Eye (tissue), 1 donor: ENCODE data around the gene WNT5A.

Source experiments
- DNase-seq: peaks from one replicate; pipeline ENCODE4 v3.0.0-alpha.2; 2015

The WNT5A gene

DNA sequence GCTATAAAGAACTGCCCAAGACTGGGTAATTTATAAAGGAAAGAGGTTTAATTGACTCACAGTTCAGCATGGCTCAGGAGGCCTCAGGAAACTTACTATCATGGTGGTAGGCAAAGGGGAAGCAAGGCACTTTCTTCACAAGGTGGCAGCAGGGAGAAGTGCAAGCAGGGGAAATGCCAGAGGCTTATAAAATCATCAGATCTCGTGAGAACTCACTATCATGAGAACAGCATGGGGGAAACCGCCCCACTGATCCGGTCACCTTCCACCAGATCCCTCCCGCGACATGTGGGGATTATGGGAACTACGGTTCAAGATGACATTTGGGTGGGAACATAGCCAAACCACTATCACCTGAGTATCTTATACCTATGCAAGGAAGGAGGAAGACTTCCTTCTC lies 18.0 kb upstream of the WNT5A start:
- DNase-seq = peak; percentile 31

DNA sequence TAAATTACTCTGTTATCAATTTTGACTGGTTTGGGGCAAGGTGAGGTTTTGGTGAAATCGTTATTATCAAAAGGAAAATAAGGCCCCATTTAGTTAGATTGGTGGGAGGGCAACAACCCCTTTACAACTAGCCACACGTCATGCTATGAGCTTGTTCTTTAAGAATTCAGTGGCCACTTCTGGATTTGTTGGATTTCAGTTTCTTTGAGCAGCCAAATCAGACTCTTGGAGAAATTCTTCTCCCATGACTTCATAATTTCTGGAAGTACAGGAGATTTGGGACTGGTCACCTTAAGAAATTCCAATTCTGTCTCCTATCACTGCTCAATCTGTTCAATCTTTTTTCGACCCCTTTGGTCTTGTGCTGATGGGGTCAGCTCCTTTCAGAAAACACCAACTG lies 14.8 kb upstream of the WNT5A start:
- peak; percentile 0 for DNase-seq

DNA sequence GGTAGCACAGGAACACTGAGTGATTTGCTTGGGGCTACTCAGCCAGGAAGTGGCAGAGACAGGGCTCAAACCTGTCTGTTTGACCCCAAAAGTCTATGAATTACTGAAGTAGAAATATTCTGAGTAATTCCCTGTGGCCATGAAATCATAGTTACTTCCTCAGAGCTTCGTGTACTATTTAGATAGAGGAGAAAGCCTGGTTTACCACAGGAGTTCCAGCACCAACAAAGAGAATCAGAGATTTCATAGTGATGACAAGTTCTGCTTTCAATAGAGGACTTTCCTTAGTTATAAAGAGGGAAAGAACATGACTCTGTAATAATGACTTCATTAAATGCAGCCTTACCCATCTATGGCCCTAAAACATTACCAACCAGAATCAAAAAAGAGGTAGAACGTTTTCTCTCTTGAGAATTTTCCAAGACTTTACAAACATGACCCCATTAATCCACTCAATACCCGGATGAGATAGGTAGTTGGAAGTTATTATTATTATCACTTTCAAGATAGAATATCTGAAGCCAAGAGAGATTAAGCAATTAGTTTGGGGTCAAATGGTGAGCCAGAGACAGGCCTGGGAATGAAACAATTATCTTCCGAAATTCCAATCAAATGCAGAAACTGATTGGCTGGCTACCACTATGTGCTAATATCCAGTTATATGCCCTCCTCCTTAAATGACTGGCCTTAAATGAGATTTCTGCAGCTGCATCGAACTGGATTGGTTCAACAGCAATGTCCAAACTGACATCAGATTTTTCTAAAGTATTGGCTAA lies 13.6 kb upstream of the WNT5A start:
- DNase-seq = no peak

DNA sequence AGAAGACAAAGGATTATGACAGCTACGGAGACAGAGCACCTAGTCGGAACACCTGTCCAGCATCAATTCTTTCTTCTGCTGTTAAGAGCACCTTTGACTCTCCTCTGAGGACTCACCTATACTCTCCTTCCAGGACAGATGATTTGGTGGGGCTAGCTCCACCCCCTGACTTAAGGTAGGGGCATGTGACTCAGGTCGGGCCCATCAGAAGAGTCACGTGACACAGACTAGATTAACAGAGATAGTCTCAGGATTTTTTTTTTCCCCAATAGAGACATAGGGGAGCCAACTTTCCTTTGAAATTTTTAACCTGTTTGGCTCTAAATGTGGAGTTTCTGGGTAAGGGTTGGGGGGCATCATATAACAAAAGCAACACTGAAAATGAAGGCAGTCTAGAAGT lies 11.4 kb upstream of the WNT5A start:
- no peak for DNase-seq

DNA sequence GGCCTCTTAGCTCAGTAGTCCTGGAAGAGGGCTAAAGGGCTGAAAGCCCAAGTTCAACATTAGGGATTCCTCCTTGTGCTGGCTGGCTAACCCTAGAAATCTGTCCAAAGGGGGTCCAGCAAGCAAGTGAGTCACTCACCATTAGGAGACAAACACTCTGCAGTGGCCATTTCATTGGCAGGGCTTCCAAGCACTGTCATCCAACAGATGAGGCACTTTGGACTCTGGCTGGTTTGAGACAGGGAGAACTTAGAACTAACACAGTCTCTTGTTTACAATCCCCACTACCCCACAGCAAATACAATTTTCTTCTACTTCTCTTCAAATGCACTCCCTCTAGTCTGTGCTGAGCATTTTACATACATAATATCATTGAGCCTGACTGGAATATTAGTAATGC lies 10.1 kb upstream of the WNT5A start:
- DNase-seq = no peak

DNA sequence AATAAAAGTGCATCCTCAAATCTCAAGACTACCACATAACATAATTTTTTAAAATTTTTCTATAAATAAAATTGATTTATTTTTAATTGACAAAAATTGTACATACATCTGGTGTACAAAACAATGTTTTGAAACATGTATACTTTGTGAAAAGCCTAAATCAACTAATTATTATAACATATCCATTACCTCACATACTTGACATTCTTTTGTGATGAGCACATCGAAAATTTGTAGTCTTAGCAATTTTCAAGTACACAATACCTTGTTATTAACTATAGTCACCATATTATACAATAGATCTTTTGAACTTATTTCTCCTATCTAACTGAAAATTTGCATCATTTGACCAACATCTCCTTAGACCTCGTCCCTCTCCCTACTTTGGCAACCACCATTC lies 7.9 kb upstream of the WNT5A start:
- DNase-seq = no peak

DNA sequence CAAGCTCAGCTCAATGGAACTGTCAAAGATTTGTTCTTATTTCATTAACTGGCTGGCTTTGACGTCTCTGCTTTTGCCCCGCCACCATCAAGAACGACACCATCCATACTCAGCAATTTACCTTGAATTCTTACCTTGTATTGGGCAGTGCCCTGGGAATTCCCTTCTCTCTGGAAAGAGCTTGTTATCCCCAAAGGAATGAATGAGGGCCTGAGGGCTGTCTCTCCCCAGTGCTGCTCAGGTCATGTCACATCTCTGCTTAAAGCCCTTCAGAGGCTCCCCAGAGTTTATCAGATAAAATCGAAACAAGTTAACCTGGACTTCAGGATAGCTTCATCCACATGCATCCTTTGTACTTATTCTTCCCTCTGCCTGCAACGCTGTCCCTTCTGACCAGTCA lies 5.9 kb upstream of the WNT5A start:
- no peak for DNase-seq

DNA sequence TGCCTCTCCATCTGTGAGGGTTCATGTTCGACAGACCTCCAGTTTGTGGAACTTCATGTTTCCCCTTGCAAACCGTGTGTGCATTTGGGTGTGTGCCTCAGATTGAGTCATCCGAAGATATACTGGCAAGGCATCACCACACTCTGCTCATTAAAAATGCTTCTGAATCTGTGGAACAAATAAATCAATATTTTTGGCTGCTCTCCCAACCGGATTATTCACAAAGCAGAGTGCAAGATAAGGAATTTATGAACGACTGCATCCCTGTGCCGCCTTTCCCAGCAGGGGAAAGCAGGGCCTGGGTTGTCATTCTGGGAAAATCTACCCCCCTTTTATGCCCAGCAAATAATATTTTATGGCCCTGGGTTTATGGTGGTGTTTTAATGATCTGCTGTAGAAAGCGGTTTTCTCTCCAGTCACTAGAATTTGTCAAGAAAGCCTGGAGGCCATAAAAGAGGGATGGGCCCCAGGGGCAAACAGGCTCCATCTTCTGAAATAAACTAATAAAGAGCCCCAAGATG lies 4.2 kb upstream of the WNT5A start:
- peak; percentile 66 for DNase-seq

DNA sequence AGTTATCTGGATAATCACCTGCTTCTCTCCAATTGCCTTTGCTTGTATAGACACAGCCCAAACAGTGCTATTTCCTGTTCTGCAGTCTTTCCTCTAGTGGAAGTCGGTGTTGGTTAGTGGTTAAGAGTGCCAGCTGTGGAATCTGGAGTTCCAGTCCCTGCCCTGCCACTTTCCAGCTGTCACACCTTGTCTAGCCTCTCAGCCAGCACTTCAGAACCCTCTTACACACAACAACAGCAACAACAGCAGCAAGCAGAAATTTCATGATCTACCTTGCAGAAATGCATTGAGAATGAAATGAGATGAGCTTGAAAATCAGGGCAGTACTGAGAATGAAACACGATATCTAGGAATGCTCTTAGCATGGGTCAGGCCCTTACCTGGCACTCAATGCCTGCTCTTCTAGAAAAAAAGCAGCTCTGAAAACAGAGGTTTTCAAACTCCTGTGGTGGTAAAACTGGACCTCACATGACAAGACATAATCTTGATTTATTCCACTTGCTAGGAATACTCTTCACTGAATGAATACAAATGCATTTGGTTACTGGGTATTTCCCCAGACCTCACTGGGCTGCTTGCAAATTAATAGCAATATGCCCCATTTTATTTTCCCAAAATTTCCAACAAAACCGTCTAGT lies 3.3 kb upstream of the WNT5A start:
- DNase-seq = no peak

DNA sequence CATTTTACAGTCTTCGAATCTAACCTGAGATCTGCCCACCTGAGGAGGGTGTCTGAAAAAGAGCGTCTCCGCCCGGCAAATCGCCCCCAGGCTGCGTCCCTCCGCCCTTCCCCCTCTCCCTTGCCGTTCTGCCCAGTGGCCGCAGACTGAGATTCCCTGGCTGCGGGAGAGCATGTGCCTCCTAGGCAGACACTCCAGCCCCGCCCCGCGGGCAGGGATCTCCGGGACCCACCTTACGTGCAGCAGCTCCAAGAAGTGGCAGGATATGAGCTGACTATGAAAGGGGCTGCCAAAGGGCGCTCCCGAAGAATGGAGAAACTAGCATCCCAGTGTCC lies 2.7 kb upstream of the WNT5A start:
- DNase-seq = peak; percentile 64

DNA sequence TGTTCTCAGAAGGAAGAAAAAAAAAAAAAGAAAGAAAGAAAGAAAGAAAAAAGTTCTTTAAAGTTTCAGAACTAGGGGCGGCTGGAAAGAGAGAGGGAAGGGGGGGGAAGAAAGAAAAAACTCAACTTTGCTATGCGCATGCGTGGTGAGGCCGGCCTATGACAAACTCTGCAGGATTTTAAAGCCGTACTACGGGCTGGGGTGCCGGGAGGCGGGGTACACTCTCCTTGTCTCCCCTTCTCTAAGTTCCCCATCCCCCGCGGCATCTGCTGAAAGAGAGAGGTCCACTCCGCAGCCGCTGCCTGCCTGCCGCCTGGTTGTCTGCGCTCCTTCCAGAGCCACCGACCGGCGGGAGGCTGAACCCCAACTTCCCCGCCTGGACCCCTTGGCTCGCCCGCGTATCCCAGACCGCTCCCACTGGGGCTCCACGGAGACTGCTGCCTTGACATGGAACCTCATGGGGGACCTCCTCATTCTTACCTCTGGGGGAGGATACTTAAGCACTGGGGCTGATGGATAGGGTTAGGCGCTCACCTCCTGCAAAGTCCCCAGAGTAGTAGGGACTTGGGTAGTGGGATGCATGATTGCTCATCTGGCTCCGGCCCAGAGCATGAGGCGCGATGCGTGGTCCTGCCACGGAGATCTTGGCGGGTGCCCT lies 1.4 kb upstream of the WNT5A start:
- peak; percentile 95 for DNase-seq

DNA sequence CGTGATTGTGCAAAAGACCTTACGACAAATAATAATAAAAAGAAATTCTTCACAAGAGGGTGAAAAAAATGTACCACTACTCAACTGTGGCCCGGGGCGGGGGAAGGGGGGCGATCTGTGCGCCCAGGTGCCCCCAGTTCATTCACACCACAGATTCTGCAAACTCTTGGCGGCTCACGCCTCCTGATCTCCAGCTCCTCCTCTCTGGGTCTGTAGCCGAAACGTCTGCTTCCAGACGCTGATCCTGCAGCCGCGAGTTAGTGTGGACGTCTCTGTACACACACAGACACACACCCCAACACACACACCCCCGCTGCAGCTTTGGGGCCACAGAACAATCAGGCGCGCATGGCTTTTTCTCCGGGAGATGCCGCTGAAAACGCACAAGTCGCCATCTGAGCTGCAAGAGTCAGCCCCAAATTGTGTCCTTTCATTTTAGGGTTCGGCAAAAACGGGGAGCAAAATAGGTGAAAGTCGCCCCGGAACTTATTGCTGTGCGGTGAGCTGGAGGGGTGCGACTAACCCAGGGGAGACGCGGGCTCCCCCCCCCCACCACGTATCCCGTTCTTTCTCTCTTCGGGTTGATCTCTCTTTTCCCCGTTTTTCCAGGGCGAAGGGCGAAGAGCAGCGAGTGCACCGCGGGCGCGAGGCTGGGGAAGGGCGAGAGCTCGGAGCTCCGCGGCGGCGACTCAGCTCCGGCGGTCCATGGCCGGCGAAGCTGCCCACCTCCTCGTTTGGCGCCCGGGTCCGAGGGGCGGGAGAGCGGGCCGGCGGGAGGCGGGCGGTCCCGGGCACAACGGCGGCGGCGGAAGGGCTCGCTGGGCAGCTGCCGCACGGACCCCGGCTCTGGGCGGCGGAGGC lies 505 bp upstream of the WNT5A start:
- peak; percentile 88 for DNase-seq

DNA sequence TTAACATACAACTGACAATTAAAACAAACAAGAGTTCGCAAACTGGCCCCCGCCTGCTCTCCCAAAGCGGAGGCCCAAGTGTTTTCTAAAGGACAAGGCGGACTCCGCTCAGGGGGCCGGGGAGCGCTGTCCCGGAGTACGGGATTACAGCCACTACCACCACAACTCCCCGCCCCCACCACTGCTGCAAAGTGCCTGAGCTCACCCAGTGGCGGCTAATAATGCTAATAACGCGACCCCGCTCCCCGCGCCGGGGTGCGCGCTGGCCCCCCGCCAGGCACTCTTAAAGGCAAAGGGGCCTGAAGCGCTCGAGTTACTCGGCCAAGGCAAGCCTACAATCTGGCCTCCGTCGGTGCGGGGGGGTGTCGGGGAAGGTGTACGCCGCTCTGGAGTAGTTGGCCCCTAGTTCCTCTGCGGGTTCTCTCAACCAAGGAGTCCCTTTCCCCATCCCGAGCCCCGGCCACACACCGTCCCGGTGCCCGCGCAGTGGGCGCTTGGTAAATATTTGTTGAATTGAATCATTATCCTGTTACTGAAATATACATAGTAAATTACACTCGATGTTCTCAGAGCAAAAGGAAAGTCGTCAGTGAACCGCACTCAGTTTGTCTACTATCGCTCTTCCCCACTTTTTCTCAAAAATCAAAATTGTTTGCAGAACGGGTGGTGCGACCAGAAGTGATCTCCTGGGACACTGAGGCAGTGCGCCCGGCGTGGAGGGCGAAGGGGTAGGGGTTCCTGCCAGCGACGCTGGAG lies 827 bp downstream of the WNT5A start:
- DNase-seq = peak; percentile 87

DNA sequence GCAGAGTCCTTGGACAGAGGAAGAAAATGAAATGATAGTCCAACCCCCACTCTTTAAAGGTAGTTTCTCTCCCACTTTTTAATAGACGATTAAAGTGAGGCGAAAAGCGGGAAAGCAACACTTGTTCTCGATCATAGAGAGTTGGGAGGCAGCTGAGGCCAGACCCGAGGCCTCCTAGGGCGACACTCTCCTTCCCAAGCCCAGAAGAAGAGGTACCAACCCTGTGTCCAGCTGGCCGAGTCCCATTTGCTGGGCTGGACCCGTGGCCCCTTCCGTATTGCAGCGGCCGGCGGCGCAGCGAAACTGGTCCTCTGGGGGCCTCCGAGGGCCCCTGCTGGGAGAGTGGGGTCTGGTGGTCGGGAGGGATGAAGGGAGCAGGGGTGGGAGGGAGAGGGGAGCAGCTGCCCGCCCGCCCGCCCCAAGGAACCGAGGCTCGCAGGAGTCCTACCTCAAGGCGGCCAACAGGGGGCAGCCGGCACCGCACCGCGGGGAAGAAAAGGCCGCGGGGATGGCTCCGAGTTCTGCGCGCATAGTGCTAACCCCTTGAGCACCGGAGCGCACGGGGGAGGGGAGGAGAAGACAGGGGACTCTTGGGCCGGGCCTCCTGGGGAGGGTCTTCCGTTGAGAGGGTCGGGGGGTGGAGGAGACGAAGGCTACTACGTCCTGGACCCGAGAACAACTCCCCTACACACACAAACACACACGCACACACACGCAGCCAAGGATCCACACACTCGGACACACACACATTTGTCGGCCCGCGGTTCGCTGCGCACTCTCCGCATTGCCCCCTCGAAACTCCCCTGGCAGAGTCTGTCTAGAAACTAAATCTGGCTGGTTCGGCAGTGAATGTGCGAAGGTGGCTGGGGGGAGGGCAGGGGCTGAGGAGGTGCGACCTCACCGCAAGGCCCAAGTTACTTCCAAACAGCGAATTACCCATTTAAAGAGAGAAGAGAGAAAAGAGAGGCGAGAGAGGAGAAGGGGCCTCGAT lies 2.0 kb downstream of the WNT5A start:
- peak; percentile 96 for DNase-seq

DNA sequence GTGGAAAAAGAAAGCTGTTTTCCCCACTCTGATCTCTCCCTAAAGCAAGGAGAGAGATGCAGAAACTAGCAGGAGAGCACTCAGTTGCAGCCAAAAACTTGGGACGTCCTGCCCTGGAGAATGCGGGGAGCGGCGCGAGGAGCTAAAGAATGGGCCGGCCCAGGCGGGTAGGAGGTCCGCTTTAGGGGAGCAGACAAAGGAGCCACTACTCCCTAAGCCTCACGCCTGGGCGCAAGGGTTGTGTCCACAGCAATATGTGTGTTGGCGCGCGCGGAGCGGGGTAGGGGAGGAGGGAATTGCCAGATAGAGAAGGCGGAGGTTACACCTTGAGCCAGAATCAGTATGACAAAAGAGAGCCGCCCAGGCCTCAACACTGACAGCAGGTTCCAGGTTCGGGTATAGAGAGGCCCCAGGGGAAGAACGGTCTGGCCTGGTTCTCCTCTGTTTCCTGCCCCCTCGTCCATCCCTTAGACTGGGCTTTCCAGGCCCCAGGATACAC lies 2.9 kb downstream of the WNT5A start:
- peak; percentile 51 for DNase-seq

DNA sequence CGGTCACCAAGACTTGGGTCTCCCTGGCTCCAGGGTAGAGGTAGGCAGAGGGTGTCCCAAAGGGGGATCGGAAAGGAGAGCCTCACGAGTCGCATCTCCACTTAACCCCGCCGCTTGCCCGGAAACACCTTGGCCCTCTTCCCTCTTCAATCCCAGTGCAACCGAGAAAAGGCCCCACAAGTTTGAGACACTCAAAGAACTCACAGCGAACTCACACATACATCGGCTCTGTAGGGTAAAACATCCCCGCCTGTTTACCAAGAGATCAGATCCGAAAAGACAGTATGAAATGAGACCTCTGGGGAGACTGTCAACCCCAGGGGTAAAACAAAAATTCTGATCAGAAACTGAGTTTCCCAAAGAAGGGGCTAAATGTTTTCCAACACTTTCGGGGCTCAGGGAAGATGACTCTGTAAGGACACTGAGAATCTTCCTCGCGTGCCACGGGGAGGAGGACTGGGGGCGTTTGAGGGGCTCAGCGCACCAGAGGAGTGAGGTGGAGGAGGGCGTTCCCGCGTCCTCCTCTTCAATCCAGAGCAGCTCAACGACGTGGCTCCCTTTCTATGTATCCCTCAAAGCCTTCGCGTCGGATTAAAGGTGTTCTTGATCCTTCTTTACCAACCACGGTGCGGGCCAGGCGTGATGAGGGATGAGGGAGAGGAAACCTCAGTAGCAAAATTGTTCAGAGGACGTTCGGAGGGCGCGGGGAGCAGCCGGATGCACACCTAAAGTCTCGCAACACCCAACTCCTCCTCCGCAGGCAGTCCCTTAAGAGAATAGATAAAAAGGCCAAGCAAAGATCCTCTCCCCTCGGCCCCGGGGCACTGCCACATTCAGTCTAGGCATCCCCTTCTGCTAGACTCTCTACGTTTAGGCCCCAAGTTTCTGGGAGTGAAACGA lies 3.7 kb downstream of the WNT5A start:
- peak; percentile 76 for DNase-seq

DNA sequence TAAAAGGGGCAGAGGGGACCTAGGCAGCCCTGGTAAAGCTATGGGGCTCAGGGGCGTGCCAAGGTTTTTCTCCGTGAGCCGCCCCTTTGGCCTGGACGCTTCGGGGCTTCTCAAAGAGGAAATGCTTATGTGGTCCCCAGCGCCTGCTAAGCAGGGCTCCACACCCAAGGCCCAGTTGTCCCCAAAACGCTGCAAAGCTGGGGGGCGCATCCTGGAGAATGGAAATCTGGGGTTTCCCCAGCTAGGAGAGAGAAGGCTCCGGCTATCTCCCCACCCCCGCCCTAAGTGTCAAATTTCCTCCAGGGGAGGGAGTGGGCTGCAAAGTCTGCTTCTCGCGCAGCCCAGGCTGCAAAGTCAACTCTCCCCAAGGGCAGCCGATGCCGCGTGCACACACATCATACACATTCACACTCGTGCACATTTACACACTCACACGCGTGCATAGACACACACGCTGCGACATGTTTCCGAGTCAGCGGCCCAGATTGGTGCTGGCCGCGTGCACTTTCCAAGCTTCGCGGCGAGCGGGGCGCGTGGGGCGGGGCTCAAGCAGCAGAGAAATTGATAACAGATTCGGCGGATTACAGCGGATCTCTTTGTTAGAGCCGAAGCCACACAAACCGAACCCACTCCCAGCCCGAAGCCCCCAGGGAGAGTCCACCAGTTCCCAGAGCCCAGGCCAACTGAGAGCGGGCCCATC lies 4.5 kb downstream of the WNT5A start:
- peak; percentile 90 for DNase-seq

DNA sequence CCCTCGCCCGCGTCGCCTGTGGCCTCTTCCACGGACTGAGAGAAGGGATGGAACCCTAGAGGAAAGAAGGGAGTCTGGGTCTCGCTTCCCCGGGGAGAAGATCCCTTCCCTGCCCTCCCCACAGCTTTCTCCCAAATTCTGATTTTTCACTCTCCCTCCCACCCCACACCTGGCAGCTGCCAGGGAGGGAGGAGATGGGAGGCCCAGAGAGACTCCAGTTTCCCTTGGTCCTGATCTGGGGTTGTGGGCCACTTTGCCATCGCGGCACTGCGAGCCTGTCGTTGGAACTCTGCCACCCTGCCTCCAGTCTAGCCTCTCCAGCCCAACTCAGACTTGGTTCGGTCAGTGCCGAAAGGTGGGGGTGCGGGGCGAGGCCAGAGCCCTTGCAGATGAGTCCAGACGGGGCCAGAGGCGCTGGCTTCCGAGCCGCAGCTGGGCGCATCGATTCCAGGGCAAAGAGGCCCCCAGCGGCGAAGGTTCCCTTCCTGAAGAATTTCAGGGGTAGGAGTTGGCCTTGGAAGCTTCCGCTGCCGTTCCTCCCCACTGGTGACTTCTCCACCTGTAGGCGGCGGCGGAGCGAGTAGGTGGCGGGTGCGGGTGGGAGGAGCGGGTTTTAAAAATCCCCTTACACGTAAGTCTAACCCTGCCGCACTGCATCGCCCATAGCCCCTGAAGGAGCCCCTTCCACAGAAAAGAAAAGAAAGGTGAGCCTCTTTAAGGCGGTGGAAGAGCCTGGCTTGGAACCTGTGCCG lies 5.2 kb downstream of the WNT5A start:
- DNase-seq = no peak
